ENCODE results near the gene CKAP2L. TPM values are rescaled to one million over a fixed set of nuclear protein-coding genes. Genes with fewer than 3 reads are reported as not detected.
A peak's percentile ranks its signal among the peaks of the same experiment; 100 is the strongest.

CKAP2L gene
- total and polyA plus RNA-seq, 5 donors from 2014 or later, result 0.43 to 3.4 (median 0.95) TPM

DNA sequence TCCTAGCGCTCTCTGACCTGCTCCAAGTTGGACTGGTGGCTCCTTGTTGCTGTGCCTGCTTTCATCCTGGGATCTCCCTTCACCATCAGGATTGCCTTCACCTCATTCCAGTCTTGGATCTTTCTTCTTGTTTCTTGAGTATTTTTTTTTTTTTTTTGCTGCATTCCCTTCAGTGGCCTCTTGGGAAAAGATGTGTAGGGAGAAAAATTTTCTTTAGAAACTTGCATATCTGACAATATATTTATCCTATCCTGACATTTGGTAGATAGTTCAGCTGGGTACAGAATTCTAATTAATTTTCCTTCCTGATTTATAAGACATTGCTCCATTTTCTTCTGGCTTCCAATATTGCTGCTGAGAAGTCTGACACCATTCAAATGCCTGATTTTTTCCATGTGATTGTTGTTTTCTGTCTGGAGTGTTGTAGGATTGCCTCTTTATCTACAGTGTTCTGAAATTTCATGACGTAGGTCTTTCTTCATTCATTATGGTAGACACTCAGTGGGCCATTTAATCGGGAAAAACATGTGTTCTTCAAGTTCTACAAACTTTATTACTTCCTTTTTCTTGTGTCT, 42.9 kb upstream of the CKAP2L start:
- H3K9me3 Mint-ChIP-seq, result peaks cover 0 to 11% (median 4%) of the 10 kb centered on the region in 7 donors
- peaks cover 8% of the 10 kb centered on the region for H3K4me1 ChIP-seq (ENCODE audit: control insufficient read depth, insufficient read depth, low read length, poor library complexity, severe bottlenecking)
- no peak overlapping the region for H3K27ac ChIP-seq (ENCODE audit: insufficient read depth, low read length, poor library complexity, severe bottlenecking)
- no peaks in the 10 kb centered on the region for H3K36me3 Mint-ChIP-seq
- ATAC-seq (ENCODE audit: low read depth in 2 of 2), result no peak
- H3K36me3 ChIP-seq (ENCODE audit: control insufficient read depth, insufficient read depth, low read length), result no peaks in the 10 kb centered on the region
- no peak overlapping the region for H3K4me3 ChIP-seq (ENCODE audit: low read depth, low read length)
- peaks cover 0 to 4% of the 10 kb centered on the region in 2 experiments for H3K9me3 ChIP-seq (ENCODE audit: control insufficient read depth in 2 of 2, low read length in 2 of 2)
- peaks cover 0 to 35% (median 22%) of the 10 kb centered on the region in 4 donors for H3K4me1 Mint-ChIP-seq
- DNase-seq, result no peak
- H3K27ac Mint-ChIP-seq, result no peak overlapping the region
- no peaks in the 10 kb centered on the region for H3K27me3 ChIP-seq (ENCODE audit: control insufficient read depth, insufficient read depth, low read length)
- H3K27me3 Mint-ChIP-seq, result no peaks in the 10 kb centered on the region
- H3K4me3 Mint-ChIP-seq, result no peak overlapping the region

- peaks cover 0 to 4% of the 10 kb centered on the region in 2 experiments for H3K9me3 ChIP-seq (ENCODE audit: control insufficient read depth in 2 of 2, low read length in 2 of 2)
- Mint-ChIP-seq H3K9me3 (peaks cover 0 to 11% (median 4%) of the 10 kb centered on the region in 7 donors), H3K36me3 (no peaks in the 10 kb centered on the region), H3K27ac (peak overlapping the region in 2 of 3 donors; percentile 62 to 80), H3K4me3 (peak overlapping the region in 1 of 4 donors; percentile 10), H3K4me1 (peaks cover 0 to 22% (median 12%) of the 10 kb centered on the region in 4 donors), H3K27me3 (no peaks in the 10 kb centered on the region)
- no peak overlapping the region for H3K27ac ChIP-seq (ENCODE audit: insufficient read depth, low read length, poor library complexity, severe bottlenecking)
- no peak overlapping the region for H3K4me3 ChIP-seq (ENCODE audit: low read depth, low read length)
- H3K27me3 ChIP-seq (ENCODE audit: control insufficient read depth, insufficient read depth, low read length), result no peaks in the 10 kb centered on the region
- no peaks in the 10 kb centered on the region for H3K36me3 ChIP-seq (ENCODE audit: control insufficient read depth, insufficient read depth, low read length)
- no peaks in the 10 kb centered on the region for H3K4me1 ChIP-seq (ENCODE audit: control insufficient read depth, insufficient read depth, low read length, poor library complexity, severe bottlenecking)
- DNase-seq, result peak in 1 of 3 donors; percentile 48
- ATAC-seq (ENCODE audit: low read depth in 2 of 2), result no peak
Observed at GRCh38 chr2:112805542-112805941, 41.1 kb upstream of the CKAP2L start.

DNA sequence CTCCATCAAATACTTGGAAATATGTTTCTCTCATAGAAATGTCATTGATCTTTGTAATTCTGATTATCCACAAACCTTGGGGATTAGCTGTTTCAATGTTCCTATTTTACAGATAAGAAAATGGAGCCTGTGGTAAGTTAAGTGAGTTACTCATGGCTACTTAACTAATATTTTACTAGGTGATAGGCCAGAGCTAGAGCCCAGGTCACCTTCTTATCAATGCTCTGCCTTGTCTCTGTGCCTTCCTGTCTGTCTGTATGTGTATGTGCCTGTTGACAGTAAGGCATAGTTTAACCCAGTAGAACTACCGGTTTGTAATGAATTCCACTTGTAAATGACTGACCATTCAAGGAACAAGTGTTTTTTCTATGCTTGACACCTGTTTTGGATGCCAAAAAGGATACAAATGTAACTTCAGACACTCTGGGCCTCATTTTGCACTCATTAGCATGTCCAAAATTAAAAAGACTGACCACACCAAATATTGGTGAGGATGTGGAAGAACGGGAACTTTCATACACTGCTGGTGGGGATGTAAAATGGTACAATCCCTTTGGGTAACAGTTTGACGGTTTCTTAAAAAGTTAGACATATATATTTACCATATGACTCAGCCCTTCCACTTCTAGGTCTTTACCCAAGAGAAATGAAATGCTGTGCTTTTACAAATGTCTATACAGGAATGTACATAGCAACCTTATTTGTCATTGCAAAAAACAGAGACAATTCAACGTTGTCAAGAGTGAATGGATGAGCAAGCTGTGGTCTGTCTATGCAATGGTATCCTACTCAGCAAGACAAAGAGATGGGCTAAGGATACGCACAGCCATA, 39.5 kb upstream of the CKAP2L start:
- Histone ChIP-seq H3K36me3 (ENCODE audit: control insufficient read depth, insufficient read depth, low read length) (no peaks in the 10 kb centered on the region), H3K27me3 (ENCODE audit: control insufficient read depth, insufficient read depth, low read length) (no peaks in the 10 kb centered on the region), H3K4me3 (ENCODE audit: low read depth, low read length) (no peak overlapping the region), H3K4me1 (ENCODE audit: control insufficient read depth, insufficient read depth, low read length, poor library complexity, severe bottlenecking) (no peaks in the 10 kb centered on the region), H3K27ac (ENCODE audit: insufficient read depth, low read length, poor library complexity, severe bottlenecking) (no peak overlapping the region), H3K9me3 (ENCODE audit: control insufficient read depth in 2 of 2, low read length in 2 of 2) (peaks cover 0 to 4% of the 10 kb centered on the region in 2 experiments)
- H3K4me3 Mint-ChIP-seq, result no peak overlapping the region
- H3K27me3 Mint-ChIP-seq, result no peaks in the 10 kb centered on the region
- DNase-seq (peak in 1 of 3 donors; percentile 56), ATAC-seq (ENCODE audit: low read depth in 2 of 2) (peak in 1 of 2 donors; percentile 25)
- H3K36me3 Mint-ChIP-seq, result no peaks in the 10 kb centered on the region
- peaks cover 0 to 22% (median 12%) of the 10 kb centered on the region in 4 donors for H3K4me1 Mint-ChIP-seq
- H3K9me3 Mint-ChIP-seq, result peaks cover 0 to 9% (median 2%) of the 10 kb centered on the region in 7 donors
- peak overlapping the region in 1 of 3 donors; percentile 1 for H3K27ac Mint-ChIP-seq

- no peaks in the 10 kb centered on the region for H3K4me1 ChIP-seq (ENCODE audit: control insufficient read depth, insufficient read depth, low read length, poor library complexity, severe bottlenecking)
- DNase-seq (no peak), ATAC-seq (ENCODE audit: low read depth in 2 of 2) (no peak)
- Mint-ChIP-seq H3K27me3 (no peaks in the 10 kb centered on the region), H3K4me3 (no peak overlapping the region), H3K4me1 (peaks cover 0 to 22% (median 12%) of the 10 kb centered on the region in 4 donors), H3K9me3 (peaks cover 0 to 2% (median 0%) of the 10 kb centered on the region in 7 donors), H3K27ac (no peak overlapping the region), H3K36me3 (no peaks in the 10 kb centered on the region)
- H3K9me3 ChIP-seq (ENCODE audit: control insufficient read depth in 2 of 2, low read length in 2 of 2), result no peaks in the 10 kb centered on the region
- no peaks in the 10 kb centered on the region for H3K27me3 ChIP-seq (ENCODE audit: control insufficient read depth, insufficient read depth, low read length)
- no peaks in the 10 kb centered on the region for H3K36me3 ChIP-seq (ENCODE audit: control insufficient read depth, insufficient read depth, low read length)
- H3K27ac ChIP-seq (ENCODE audit: insufficient read depth, low read length, poor library complexity, severe bottlenecking), result no peak overlapping the region
- H3K4me3 ChIP-seq (ENCODE audit: low read depth, low read length), result no peak overlapping the region
Observed at GRCh38 chr2:112800881-112801583, 36.6 kb upstream of the CKAP2L start.

DNA sequence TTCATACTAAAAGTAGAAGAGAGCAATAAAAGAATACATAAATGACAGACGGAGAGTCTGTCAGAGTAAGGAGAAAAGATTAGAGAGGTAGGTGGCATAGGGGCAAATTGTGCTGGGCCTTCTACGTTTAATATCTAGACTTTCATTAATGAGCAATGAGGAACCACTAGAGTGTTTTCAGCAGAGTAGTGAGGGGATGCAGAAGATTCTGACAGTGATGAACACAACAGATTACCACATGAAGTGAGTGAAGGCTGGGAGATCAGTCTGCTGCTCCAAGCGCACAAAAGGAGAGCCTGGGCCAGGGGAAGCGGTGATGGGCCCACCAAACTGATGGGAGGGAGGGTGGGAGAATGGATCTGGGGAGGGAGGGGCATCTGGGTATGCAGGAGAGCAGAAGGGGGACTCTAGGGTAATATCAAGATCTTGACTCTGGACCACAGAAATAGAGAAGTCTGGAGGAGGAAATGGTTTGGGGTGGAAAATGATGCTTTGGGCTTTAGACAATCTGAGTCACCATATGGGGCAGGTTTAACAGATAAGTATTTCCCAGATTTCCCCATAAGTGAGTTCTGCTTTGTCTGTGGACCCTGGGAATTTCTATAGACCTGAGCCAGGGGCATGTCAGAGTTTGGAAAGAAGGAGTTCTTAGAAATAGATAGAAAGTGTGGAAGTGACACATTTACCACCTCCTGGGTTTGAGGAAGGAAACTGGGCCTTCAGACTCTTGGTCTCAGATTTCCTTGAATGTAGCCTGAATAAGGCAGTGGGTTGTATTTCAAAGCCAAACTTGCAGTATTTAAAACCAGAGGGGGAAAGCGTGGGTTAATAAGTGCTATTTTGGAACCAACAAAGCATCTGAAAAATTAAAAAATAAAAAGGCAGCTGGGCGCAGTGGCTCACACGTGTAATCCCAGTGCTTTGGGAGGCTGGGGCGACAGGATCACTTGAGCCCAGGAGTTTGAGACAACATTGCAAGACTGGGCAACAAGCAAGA, 34.9 kb upstream of the CKAP2L start:
- H3K4me3 Mint-ChIP-seq, result no peak overlapping the region
- peaks cover 0 to 15% (median 10%) of the 10 kb centered on the region in 4 donors for H3K4me1 Mint-ChIP-seq
- no peaks in the 10 kb centered on the region for H3K36me3 Mint-ChIP-seq
- peaks cover 0 to 1% (median 0%) of the 10 kb centered on the region in 7 donors for H3K9me3 Mint-ChIP-seq
- no peaks in the 10 kb centered on the region for H3K27me3 ChIP-seq (ENCODE audit: control insufficient read depth, insufficient read depth, low read length)
- H3K36me3 ChIP-seq (ENCODE audit: control insufficient read depth, insufficient read depth, low read length), result no peaks in the 10 kb centered on the region
- ATAC-seq (ENCODE audit: low read depth in 2 of 2), result no peak
- H3K9me3 ChIP-seq (ENCODE audit: control insufficient read depth in 2 of 2, low read length in 2 of 2), result no peaks in the 10 kb centered on the region
- H3K27me3 Mint-ChIP-seq, result no peaks in the 10 kb centered on the region
- no peak overlapping the region for H3K4me3 ChIP-seq (ENCODE audit: low read depth, low read length)
- no peaks in the 10 kb centered on the region for H3K4me1 ChIP-seq (ENCODE audit: control insufficient read depth, insufficient read depth, low read length, poor library complexity, severe bottlenecking)
- no peak overlapping the region for H3K27ac ChIP-seq (ENCODE audit: insufficient read depth, low read length, poor library complexity, severe bottlenecking)
- DNase-seq, result no peak
- no peak overlapping the region for H3K27ac Mint-ChIP-seq

DNA sequence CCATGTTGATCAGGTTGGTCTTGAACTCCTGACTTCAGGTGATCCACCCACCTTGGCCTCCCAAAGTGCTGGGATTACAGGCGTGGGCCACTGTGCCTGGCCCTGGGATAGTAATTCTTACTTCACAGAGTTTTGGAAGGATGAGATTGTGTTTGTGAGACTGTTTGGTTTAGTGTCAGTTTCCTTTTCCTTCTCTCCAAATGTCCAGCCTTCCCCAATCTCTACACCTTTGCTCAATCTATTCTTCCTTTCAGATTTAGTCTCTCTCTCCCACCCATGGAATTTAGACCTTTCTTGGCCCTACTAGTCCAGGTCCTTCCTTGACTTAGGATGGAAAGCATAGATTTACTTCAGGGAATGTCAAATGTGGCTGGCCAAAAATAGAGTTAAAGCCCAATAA, 32.1 kb upstream of the CKAP2L start:
- DNase-seq, result no peak
- Histone ChIP-seq H3K4me1 (ENCODE audit: control insufficient read depth, insufficient read depth, low read length, poor library complexity, severe bottlenecking) (no peaks in the 10 kb centered on the region), H3K36me3 (ENCODE audit: control insufficient read depth, insufficient read depth, low read length) (no peaks in the 10 kb centered on the region), H3K27me3 (ENCODE audit: control insufficient read depth, insufficient read depth, low read length) (no peaks in the 10 kb centered on the region), H3K4me3 (ENCODE audit: low read depth, low read length) (no peak overlapping the region), H3K27ac (ENCODE audit: insufficient read depth, low read length, poor library complexity, severe bottlenecking) (no peak overlapping the region), H3K9me3 (ENCODE audit: control insufficient read depth in 2 of 2, low read length in 2 of 2) (no peaks in the 10 kb centered on the region)
- Mint-ChIP-seq H3K27me3 (no peaks in the 10 kb centered on the region), H3K27ac (no peak overlapping the region), H3K4me1 (peaks cover 0 to 9% (median 2%) of the 10 kb centered on the region in 4 donors), H3K9me3 (peaks cover 0 to 1% (median 0%) of the 10 kb centered on the region in 7 donors), H3K36me3 (no peaks in the 10 kb centered on the region), H3K4me3 (no peak overlapping the region)
- no peak for ATAC-seq (ENCODE audit: low read depth in 2 of 2)

- peaks cover 0 to 1% (median 0%) of the 10 kb centered on the region in 7 donors for H3K9me3 Mint-ChIP-seq
Observed at GRCh38 chr2:112795774-112796173, 31.4 kb upstream of the CKAP2L start.

More at GRCh38 chr2:112795774-112796173, 31.4 kb upstream of the CKAP2L start:
- Histone ChIP-seq H3K36me3 (ENCODE audit: control insufficient read depth, insufficient read depth, low read length) (no peaks in the 10 kb centered on the region), H3K9me3 (ENCODE audit: control insufficient read depth in 2 of 2, low read length in 2 of 2) (no peaks in the 10 kb centered on the region), H3K27me3 (ENCODE audit: control insufficient read depth, insufficient read depth, low read length) (no peaks in the 10 kb centered on the region), H3K4me1 (ENCODE audit: control insufficient read depth, insufficient read depth, low read length, poor library complexity, severe bottlenecking) (no peaks in the 10 kb centered on the region), H3K27ac (ENCODE audit: insufficient read depth, low read length, poor library complexity, severe bottlenecking) (no peak overlapping the region), H3K4me3 (ENCODE audit: low read depth, low read length) (no peak overlapping the region)
- ATAC-seq (ENCODE audit: low read depth in 2 of 2) (no peak), DNase-seq (no peak)
- Mint-ChIP-seq H3K4me3 (no peak overlapping the region), H3K36me3 (no peaks in the 10 kb centered on the region), H3K4me1 (peaks cover 0 to 9% (median 2%) of the 10 kb centered on the region in 4 donors), H3K27me3 (no peaks in the 10 kb centered on the region), H3K27ac (no peak overlapping the region)
